Measurements from ENCODE around the gene VGLL3.
"Not testable (repeated sequence)": the region's sequence is repeated elsewhere in the genome, so short reads cannot be mapped to it uniquely, and the experiment has no call there.

The VGLL3 gene

GRCh38 chr3:86989006-86989405 lies 1.9 kb downstream of the VGLL3 start:
- DNase-seq, result no peak

- DNase-seq, result no peak
These were observed 2.7 kb downstream of the VGLL3 start for GRCh38 chr3:86988235-86988634.

GRCh38 chr3:86987421-86987715 lies 3.6 kb downstream of the VGLL3 start:
- DNase-seq, result no peak

- no peak for DNase-seq
These were observed 4.1 kb downstream of the VGLL3 start for GRCh38 chr3:86986671-86987420.

GRCh38 chr3:86985181-86985826 lies 5.6 kb downstream of the VGLL3 start:
- no peak for DNase-seq

GRCh38 chr3:86984271-86984670 lies 6.7 kb downstream of the VGLL3 start:
- DNase-seq, result no peak

- no peak for DNase-seq
These were observed 8.1 kb downstream of the VGLL3 start for GRCh38 chr3:86982883-86983282.

GRCh38 chr3:86978111-86978551 lies 12.8 kb downstream of the VGLL3 start:
- DNase-seq, result no peak

GRCh38 chr3:86976219-86976618 lies 14.7 kb downstream of the VGLL3 start:
- DNase-seq, result no peak

GRCh38 chr3:86974177-86974576 lies 16.8 kb downstream of the VGLL3 start:
- not testable (repeated sequence) for DNase-seq

- DNase-seq, result no peak
These were observed 17.5 kb downstream of the VGLL3 start for GRCh38 chr3:86973440-86973839.

GRCh38 chr3:86969500-86970189 lies 21.3 kb downstream of the VGLL3 start:
- DNase-seq, result peak; percentile 52

- no peak for DNase-seq
These were observed 22.6 kb downstream of the VGLL3 start for GRCh38 chr3:86968244-86968932.

- DNase-seq, result peak; percentile 6
These were observed 23.9 kb downstream of the VGLL3 start for GRCh38 chr3:86967062-86967461.

- DNase-seq, result no peak
These were observed 25.8 kb downstream of the VGLL3 start for GRCh38 chr3:86965166-86965565.

- no peak for DNase-seq
These were observed 27.3 kb downstream of the VGLL3 start for GRCh38 chr3:86963611-86964010.

GRCh38 chr3:86961297-86961696 lies 29.7 kb downstream of the VGLL3 start:
- no peak for DNase-seq

GRCh38 chr3:86960550-86960949 lies 30.4 kb downstream of the VGLL3 start:
- no peak for DNase-seq

- DNase-seq, result no peak
These were observed 32.4 kb downstream of the VGLL3 start for GRCh38 chr3:86958534-86958933.

GRCh38 chr3:86954747-86955146 lies 36.2 kb downstream of the VGLL3 start:
- DNase-seq, result no peak

- peak; percentile 56 for DNase-seq
These were observed 36.7 kb downstream of the VGLL3 start for GRCh38 chr3:86954226-86954625.

GRCh38 chr3:86951322-86951721 lies 39.6 kb downstream of the VGLL3 start:
- no peak for DNase-seq

- no peak for DNase-seq
These were observed 40.2 kb downstream of the VGLL3 start for GRCh38 chr3:86950717-86951116.

GRCh38 chr3:86949850-86950249 lies 41.1 kb downstream of the VGLL3 start:
- no peak for DNase-seq
